Measurements from ENCODE around the gene SHC3.
"Not testable (repeated sequence)": the region's sequence is repeated elsewhere in the genome, so short reads cannot be mapped to it uniquely, and the experiment has no call there.

SHC3 gene

DNA sequence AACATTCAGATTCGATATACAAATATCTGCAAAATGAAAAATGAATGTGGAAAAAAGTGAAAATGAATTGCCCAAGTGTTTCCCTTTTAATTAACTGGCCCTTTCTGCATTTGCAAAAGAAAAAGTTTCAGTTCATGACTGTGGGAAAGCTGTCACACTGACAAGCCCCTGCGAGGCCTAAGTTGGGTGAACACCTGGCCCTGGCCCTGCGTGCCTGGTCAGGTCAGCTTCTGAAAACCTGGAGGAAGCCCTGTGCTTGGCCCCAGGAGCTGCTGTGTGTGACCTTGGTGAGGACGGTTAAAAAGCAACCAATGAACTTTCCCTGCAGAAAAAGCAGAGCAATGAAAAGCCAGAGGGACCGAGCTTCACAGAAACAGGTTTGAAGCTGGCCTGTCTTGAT, 41.0 kb upstream of the SHC3 start:
- DNase-seq (ENCODE audit: low read depth): no peak
- in situ Hi-C loops (cut with HindIII; ENCODE audit: low sequenced_read_pairs): no loop called here
- no peak overlapping the region for H3K4me3 ChIP-seq (ENCODE audit: low read depth, low read length)
- TF ChIP-seq, protein P1, sequence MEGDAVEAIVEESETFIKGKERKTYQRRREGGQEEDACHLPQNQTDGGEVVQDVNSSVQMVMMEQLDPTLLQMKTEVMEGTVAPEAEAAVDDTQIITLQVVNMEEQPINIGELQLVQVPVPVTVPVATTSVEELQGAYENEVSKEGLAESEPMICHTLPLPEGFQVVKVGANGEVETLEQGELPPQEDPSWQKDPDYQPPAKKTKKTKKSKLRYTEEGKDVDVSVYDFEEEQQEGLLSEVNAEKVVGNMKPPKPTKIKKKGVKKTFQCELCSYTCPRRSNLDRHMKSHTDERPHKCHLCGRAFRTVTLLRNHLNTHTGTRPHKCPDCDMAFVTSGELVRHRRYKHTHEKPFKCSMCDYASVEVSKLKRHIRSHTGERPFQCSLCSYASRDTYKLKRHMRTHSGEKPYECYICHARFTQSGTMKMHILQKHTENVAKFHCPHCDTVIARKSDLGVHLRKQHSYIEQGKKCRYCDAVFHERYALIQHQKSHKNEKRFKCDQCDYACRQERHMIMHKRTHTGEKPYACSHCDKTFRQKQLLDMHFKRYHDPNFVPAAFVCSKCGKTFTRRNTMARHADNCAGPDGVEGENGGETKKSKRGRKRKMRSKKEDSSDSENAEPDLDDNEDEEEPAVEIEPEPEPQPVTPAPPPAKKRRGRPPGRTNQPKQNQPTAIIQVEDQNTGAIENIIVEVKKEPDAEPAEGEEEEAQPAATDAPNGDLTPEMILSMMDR (IDR thresholded peaks at IDR 0.05; ENCODE audit: low read depth, low read length, missing control alignments): no peak

DNA sequence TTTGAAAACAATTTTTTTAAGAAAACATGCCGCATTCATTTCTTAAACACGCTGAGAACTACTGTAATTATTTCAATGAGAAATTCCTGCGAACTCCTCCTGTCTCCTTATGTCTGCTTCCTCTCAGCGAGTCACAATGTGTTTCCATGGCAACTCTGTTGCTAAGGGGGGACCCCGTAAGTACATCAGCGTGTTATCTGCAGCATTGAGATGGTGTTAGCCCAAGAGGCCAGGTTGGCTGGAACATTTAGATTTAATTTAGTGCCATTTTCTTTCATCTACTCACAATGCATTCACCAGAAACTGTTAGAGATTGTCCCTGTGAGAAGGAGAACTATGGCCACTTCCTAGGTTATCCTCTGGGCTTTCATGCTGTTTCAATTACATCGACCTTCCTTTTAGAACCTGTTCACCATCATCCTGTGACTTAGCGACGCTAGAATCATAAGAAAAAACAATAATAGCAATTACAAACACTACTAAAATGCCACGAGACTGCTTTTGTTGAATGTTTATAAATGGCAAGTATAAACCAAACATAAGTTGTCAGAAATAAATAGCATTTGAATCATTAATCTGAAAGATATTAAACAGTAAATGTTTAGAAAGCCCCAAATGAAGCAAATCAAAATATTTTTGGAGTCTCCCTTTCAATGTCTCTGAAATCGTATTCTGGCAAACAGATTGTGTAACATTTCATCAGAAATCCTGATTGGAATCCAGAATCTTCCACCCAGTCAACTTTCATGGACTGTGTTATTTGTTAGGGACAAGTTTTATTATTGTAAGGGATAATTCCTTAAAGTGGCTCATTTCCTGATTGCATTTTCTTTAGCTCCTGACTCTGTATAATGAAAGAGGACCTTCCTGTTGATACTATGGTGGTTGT, 39.7 kb upstream of the SHC3 start:
- in situ Hi-C loops (cut with HindIII; ENCODE audit: low sequenced_read_pairs): no loop called here
- DNase-seq (ENCODE audit: low read depth): no peak
- TF ChIP-seq, protein P1 (IDR thresholded peaks at IDR 0.05; ENCODE audit: low read depth, low read length, missing control alignments): no peak
- H3K4me3 ChIP-seq (ENCODE audit: low read depth, low read length): no peak overlapping the region

- TF ChIP-seq, protein P1 (IDR thresholded peaks at IDR 0.05; ENCODE audit: low read depth, low read length, missing control alignments): no peak
- DNase-seq (ENCODE audit: low read depth): no peak
- H3K4me3 ChIP-seq (ENCODE audit: low read depth, low read length): no peak overlapping the region
- in situ Hi-C loops (cut with HindIII; ENCODE audit: low sequenced_read_pairs): no loop called here
Measured at GRCh38 chr9:89215342-89215741, 36.7 kb upstream of the SHC3 start.

GRCh38 chr9:89213396-89213880, 34.8 kb upstream of the SHC3 start:
- TF ChIP-seq, protein P1 (IDR thresholded peaks at IDR 0.05; ENCODE audit: low read depth, low read length, missing control alignments): no peak
- in situ Hi-C loops (cut with HindIII; ENCODE audit: low sequenced_read_pairs): no loop called here
- H3K4me3 ChIP-seq (ENCODE audit: low read depth, low read length): no peak overlapping the region
- no peak for DNase-seq (ENCODE audit: low read depth)

- TF ChIP-seq, protein P1 (IDR thresholded peaks at IDR 0.05; ENCODE audit: low read depth, low read length, missing control alignments): no peak
- no peak overlapping the region for H3K4me3 ChIP-seq (ENCODE audit: low read depth, low read length)
- no peak for DNase-seq (ENCODE audit: low read depth)
- in situ Hi-C loops (cut with HindIII; ENCODE audit: low sequenced_read_pairs): no loop called here
Measured at GRCh38 chr9:89212171-89212570, 33.6 kb upstream of the SHC3 start.

DNA sequence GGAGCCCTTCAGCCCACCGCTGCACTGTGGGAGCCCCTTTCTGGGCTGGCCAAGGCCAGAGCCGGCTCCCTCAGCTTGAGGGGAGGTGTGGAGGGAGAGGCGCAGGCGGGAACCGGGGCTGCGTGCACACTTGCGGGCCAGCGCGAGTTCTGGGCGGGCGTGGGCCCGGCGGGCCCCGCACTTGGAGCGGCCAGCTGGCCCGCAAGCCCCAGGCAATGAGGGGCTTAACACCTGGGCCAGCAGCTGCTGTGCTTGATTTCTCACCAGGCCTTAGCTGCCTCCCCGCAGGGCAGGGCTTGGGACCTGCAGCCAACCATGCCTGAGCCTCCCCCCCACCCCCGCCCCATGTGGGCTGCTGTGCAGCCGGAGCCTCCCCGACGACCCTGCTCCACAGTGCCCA, 30.7 kb upstream of the SHC3 start:
- DNase-seq (ENCODE audit: low read depth); H3K4me3 ChIP-seq (ENCODE audit: low read depth, low read length); in situ Hi-C loops (cut with HindIII; ENCODE audit: low sequenced_read_pairs): not testable (repeated sequence)

GRCh38 chr9:89207026-89207425, 28.4 kb upstream of the SHC3 start:
- DNase-seq (ENCODE audit: low read depth): no peak
- TF ChIP-seq, protein P1 (IDR thresholded peaks at IDR 0.05; ENCODE audit: low read depth, low read length, missing control alignments): no peak
- in situ Hi-C loops (cut with HindIII; ENCODE audit: low sequenced_read_pairs): no loop called here
- no peak overlapping the region for H3K4me3 ChIP-seq (ENCODE audit: low read depth, low read length)

All from astrocyte of the cerebellum (primary cell).